ENCODE results near the gene SENP5. TPM values are rescaled to one million over a fixed set of nuclear protein-coding genes. Genes with fewer than 3 reads are reported as not detected.

The SENP5 gene
- total RNA-seq, 1 experiment from 2014 or later = 30.4 TPM

DNA sequence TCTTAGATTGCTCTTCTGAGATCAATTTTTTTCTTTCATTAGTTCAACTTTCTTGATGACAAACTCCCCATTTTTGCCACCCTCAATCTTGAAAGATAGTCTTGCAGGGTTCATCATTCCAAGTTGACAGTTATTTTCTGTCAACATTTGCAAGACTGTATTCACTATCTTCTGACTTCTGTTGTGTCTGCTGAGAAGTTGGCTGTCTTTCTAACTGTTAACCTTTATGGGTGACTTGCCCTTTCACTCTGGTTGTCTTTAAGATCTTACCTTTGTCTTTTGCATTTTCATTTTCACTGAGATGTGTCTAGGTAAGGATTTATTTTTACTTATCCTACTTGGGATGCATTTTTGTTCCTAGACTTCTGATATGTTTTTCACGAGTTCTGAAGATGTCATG, 115.5 kb downstream of the SENP5 start:
- peaks cover 8% of the 10 kb centered on the region for H3K27me3 Mint-ChIP-seq (ENCODE audit: low read depth)
- H3K4me3 Mint-ChIP-seq = no peak overlapping the region

More for the DNA sequence above, 115.5 kb downstream of the SENP5 start:
- no peak overlapping the region for H3K9ac ChIP-seq (ENCODE audit: extremely low read depth, insufficient read length, low read length)
- no peaks in the 10 kb centered on the region for H3K27me3 ChIP-seq (ENCODE audit: insufficient read depth, low read length)
- no peak overlapping the region for H4K91ac ChIP-seq (ENCODE audit: insufficient read length, low read depth, low read length)
- H2AFZ ChIP-seq (ENCODE audit: low read length) = no peak overlapping the region
- H2BK20ac ChIP-seq (ENCODE audit: low read depth, low read length, poor library complexity, severe bottlenecking) = no peak overlapping the region
- no peak overlapping the region for H3K4ac ChIP-seq (ENCODE audit: low read depth, low read length)
- no peaks in the 10 kb centered on the region for H3K79me1 ChIP-seq (ENCODE audit: insufficient read depth, low read depth, low read length, poor library complexity, severe bottlenecking)
- H2BK15ac ChIP-seq (ENCODE audit: low read depth, low read length) = no peak overlapping the region
- H3K9me3 Mint-ChIP-seq = peaks cover 11 to 14% of the 10 kb centered on the region in 2 experiments
- H4K20me1 ChIP-seq (ENCODE audit: control insufficient read depth, insufficient read depth, insufficient read length) = no peaks in the 10 kb centered on the region
- no peaks in the 10 kb centered on the region for H3K79me2 ChIP-seq (ENCODE audit: insufficient read depth, low read length)
- no peaks in the 10 kb centered on the region for H3K9me3 ChIP-seq (ENCODE audit: control insufficient read depth, low read depth, low read length)
- peaks cover 2 to 4% of the 10 kb centered on the region in 2 experiments; a peak in 2 of 4 replicates for H3K4me1 Mint-ChIP-seq
- no peak overlapping the region for H3K4me2 ChIP-seq (ENCODE audit: insufficient read depth, insufficient read length, low read length)
- no peaks in the 10 kb centered on the region for H3K23me2 ChIP-seq (ENCODE audit: insufficient read length, low read depth, low read length, poor library complexity, severe bottlenecking)
- no CpG with 5 or more reads among the region's 1 CpG for WGBS (ENCODE audit: extremely low coverage, insufficient read length, low lambda C conversion rate)
- no peak overlapping the region for H3K27ac ChIP-seq (ENCODE audit: insufficient read length, low read depth, low read length)
- H3K4me1 ChIP-seq (ENCODE audit: insufficient read depth, low read length) = no peaks in the 10 kb centered on the region; the same call in 1 of the 2 replicates
- H3T11ph ChIP-seq (ENCODE audit: low read length) = no peak overlapping the region
- no peak for DNase-seq
- H3K23ac ChIP-seq (ENCODE audit: insufficient read length, low read depth, low read length) = no peak overlapping the region
- no peak overlapping the region for H2BK12ac ChIP-seq (ENCODE audit: insufficient read length, low read depth, low read length)
- no peak overlapping the region for H4K5ac ChIP-seq (ENCODE audit: insufficient read length, low read depth, low read length)
- no peak overlapping the region for H3K14ac ChIP-seq (ENCODE audit: insufficient read depth, low read length)
- H2BK5ac ChIP-seq (ENCODE audit: insufficient read length, low read length) = no peak overlapping the region
- TF ChIP-seq, protein P1, sequence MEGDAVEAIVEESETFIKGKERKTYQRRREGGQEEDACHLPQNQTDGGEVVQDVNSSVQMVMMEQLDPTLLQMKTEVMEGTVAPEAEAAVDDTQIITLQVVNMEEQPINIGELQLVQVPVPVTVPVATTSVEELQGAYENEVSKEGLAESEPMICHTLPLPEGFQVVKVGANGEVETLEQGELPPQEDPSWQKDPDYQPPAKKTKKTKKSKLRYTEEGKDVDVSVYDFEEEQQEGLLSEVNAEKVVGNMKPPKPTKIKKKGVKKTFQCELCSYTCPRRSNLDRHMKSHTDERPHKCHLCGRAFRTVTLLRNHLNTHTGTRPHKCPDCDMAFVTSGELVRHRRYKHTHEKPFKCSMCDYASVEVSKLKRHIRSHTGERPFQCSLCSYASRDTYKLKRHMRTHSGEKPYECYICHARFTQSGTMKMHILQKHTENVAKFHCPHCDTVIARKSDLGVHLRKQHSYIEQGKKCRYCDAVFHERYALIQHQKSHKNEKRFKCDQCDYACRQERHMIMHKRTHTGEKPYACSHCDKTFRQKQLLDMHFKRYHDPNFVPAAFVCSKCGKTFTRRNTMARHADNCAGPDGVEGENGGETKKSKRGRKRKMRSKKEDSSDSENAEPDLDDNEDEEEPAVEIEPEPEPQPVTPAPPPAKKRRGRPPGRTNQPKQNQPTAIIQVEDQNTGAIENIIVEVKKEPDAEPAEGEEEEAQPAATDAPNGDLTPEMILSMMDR (conservative IDR thresholded peaks at IDR 0.05) = no peak
- peaks cover 0 to 9% (median 8%) of the 10 kb centered on the region in 3 experiments; a peak in 3 of 7 replicates for H3K36me3 Mint-ChIP-seq (ENCODE audit: insufficient read depth in 1 of 3, low read depth in 3 of 3)
- no peak overlapping the region for H4K8ac ChIP-seq (replicated peaks; ENCODE audit: insufficient read length, low read depth, low read length)
- H3K18ac ChIP-seq (ENCODE audit: insufficient read length, low read depth, low read length) = no peak overlapping the region
- no peak overlapping the region for H3K27ac Mint-ChIP-seq
- H2BK120ac ChIP-seq (ENCODE audit: low read depth, low read length, poor library complexity, severe bottlenecking) = no peak overlapping the region
- H2AK5ac ChIP-seq (ENCODE audit: insufficient read length, low read length) = no peak overlapping the region
- no peak overlapping the region for H3K56ac ChIP-seq (ENCODE audit: insufficient read length, low read depth, low read length)

Other genes starting within 250 kb of the SENP5 start
- 2.8 and 4.0 TPM in 2 replicates for gene NRROS, start 228.2 kb upstream of the SENP5 start, total RNA-seq (2021)
- gene CEP19, start 155.7 kb upstream of the SENP5 start, total RNA-seq (2021) = 1.2 and 1.3 TPM in 2 replicates
- 18.1 and 20.0 TPM in 2 replicates for gene PIGX, start 155.5 kb upstream of the SENP5 start, total RNA-seq (2021)
- gene PAK2, start 128.1 kb upstream of the SENP5 start, total RNA-seq (2021) = 60.8 and 65.7 TPM in 2 replicates
- gene NCBP2, start 74.6 kb downstream of the SENP5 start, total RNA-seq (2021) = 118 and 120 TPM in 2 replicates
- gene PIGZ, start 100.9 kb downstream of the SENP5 start, total RNA-seq (2021) = 0.15 and 0.29 TPM in 2 replicates
- gene MELTF, start 161.9 kb downstream of the SENP5 start, total RNA-seq (2021) = 8.8 and 9.2 TPM in 2 replicates

Measured in H9 (cell line).